ENCODE measurements around the gene FRYL. TPM values are rescaled to one million over a fixed set of nuclear protein-coding genes. Genes with fewer than 3 reads are reported as not detected.

The FRYL gene
- total and polyA plus RNA-seq, 2 of the 8 experiments (the other 6 are each of a cell fraction or from before 2014, with no cell fraction given), result 8.0 to 36.5 TPM

DNA sequence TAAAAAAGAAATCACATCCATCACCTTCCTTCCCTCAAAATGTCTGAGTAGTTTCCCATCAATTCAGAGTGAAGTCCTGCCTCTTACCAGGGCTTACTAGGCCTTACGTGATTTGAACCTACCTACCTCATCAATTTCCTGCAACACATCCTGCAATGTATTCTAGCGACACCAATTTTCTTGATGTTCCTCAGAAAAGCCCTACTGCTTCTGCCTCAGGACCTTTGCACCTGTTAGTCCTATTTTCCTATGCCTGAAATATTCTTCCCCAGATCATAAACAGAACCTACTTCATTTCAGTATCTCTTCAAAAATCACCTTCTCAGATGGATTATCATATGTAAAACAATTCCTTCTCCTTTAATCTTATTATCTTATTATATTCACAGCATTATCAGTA lies 237.2 kb downstream of the FRYL start:
- no peak overlapping the region for H4K91ac ChIP-seq (replicated peaks; ENCODE audit: insufficient read length, low read length)
- WGBS, 2 experiments (ENCODE audit: extremely low coverage in 1 of 2, insufficient coverage in 1 of 2, insufficient read length in 1 of 2, insufficient replicate concordance in 2 of 2, low coverage in 1 of 2, low lambda C conversion rate in 2 of 2, missing lambda C conversion rate in 1 of 2), result 91% methylated on average over 2 of the region's 2 CpGs; no CpG with 5 or more reads in 1 of the 2 experiments

More for the DNA sequence above, 237.2 kb downstream of the FRYL start:
- H3K4me1 ChIP-seq (replicated peaks in 1 of 4; ENCODE audit: control insufficient read depth in 3 of 4, insufficient read depth in 4 of 4, low read length in 3 of 4), result no peaks in the 10 kb centered on the region; a peak in 1 of 7 replicates
- TF ChIP-seq CHD2 (IDR thresholded peaks at IDR 0.05; ENCODE audit: low read length) (no peak), NANOG (IDR thresholded peaks at IDR 0.05; ENCODE audit: insufficient read depth, low read depth, low read length, poor library complexity, severe bottlenecking) (no peak), HDAC6 (IDR thresholded peaks at IDR 0.05; ENCODE audit: low read depth, low read length) (no peak)
- TF ChIP-seq, protein P1, sequence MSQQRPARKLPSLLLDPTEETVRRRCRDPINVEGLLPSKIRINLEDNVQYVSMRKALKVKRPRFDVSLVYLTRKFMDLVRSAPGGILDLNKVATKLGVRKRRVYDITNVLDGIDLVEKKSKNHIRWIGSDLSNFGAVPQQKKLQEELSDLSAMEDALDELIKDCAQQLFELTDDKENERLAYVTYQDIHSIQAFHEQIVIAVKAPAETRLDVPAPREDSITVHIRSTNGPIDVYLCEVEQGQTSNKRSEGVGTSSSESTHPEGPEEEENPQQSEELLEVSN (IDR thresholded peaks at IDR 0.05), result no peak
- H3K79me1 ChIP-seq (ENCODE audit: low read depth, low read length), result no peaks in the 10 kb centered on the region
- ChIA-PET CTCF (ENCODE audit: partially characterized antibody) (interaction anchor here (2.6 kb wide), 1 partner anchor 415 kb away, joined by 7 read pairs; no protein-coding TSS in a partner anchor), POLR2A (ENCODE audit: partially characterized antibody) (no interaction called here)
- H2AFZ ChIP-seq (ENCODE audit: low read length), result no peak overlapping the region
- H3K4me3 ChIP-seq (ENCODE audit: extremely low read depth in 1 of 4, insufficient read depth in 2 of 4, low read depth in 3 of 4, low read length in 4 of 4), result no peak overlapping the region
- H3K9me3 ChIP-seq (ENCODE audit: insufficient read depth in 2 of 2, low read depth in 1 of 2, low read length in 1 of 2), result no peaks in the 10 kb centered on the region
- H3K36me3 ChIP-seq (ENCODE audit: control insufficient read depth in 2 of 4, insufficient read depth in 4 of 4, low read length in 3 of 4), result peaks cover 2 to 50% (median 31%) of the 10 kb centered on the region in 4 experiments; a peak in 7 of 8 replicates
- H3K27me3 ChIP-seq (replicated peaks in 1 of 4; ENCODE audit: control insufficient read depth in 3 of 4, extremely low read depth in 1 of 4, insufficient read depth in 3 of 4, low read length in 3 of 4), result peaks cover 0 to 1% (median 0%) of the 10 kb centered on the region in 4 experiments; a peak in 1 of 7 replicates
- no peak overlapping the region for H3K14ac ChIP-seq (ENCODE audit: insufficient read length)
- no peak overlapping the region for H3K9ac ChIP-seq (replicated peaks in 1 of 4; ENCODE audit: extremely low read depth in 1 of 4, low read depth in 3 of 4, low read length in 3 of 4)
- no peak overlapping the region for H2AK5ac ChIP-seq (ENCODE audit: low read depth, low read length)
- H2BK20ac ChIP-seq (ENCODE audit: low read length), result no peak overlapping the region
- H3K23me2 ChIP-seq (ENCODE audit: low read depth, low read length), result no peaks in the 10 kb centered on the region
- no peak overlapping the region for H2BK120ac ChIP-seq (replicated peaks; ENCODE audit: low read depth, low read length)
- no peak overlapping the region for H3K27ac ChIP-seq (ENCODE audit: low read depth, low read length)
- no peak overlapping the region for H2BK15ac ChIP-seq (ENCODE audit: low read length)
- H3K79me2 ChIP-seq (ENCODE audit: control insufficient read depth in 1 of 2, insufficient read depth in 2 of 2, low read length in 2 of 2), result no peaks in the 10 kb centered on the region
- no peak overlapping the region for H4K8ac ChIP-seq (ENCODE audit: extremely low read depth, insufficient read depth, low read length)
- no peak overlapping the region for H3K23ac ChIP-seq (ENCODE audit: insufficient read length)
- H3K56ac ChIP-seq (replicated peaks; ENCODE audit: insufficient read length, low read depth, low read length), result no peak overlapping the region
- peaks cover 0 to 3% of the 10 kb centered on the region in 2 experiments for H4K20me1 ChIP-seq (replicated peaks in 1 of 2; ENCODE audit: control insufficient read depth in 1 of 2, insufficient read depth in 2 of 2, low read length in 2 of 2)
- no peak for FAIRE-seq
- H3K4ac ChIP-seq (replicated peaks; ENCODE audit: insufficient read length, low read depth, low read length), result no peak overlapping the region
- no peak overlapping the region for H2BK12ac ChIP-seq (ENCODE audit: low read depth, low read length)
- H3K4me2 ChIP-seq (ENCODE audit: insufficient read depth in 1 of 2, low read depth in 2 of 2, low read length in 2 of 2), result no peak overlapping the region
- H3K18ac ChIP-seq (ENCODE audit: extremely low read depth, low read length), result no peak overlapping the region
- no peak for DNase-seq (ENCODE audit: low read depth in 1 of 2, low spot score in 2 of 2)
- no peak overlapping the region for H4K5ac ChIP-seq (ENCODE audit: insufficient read length, low read depth, low read length)
- no peak overlapping the region for H2BK5ac ChIP-seq (ENCODE audit: low read depth, low read length)

Measured in H1 (cell line).